GM18907 (cell line): ENCODE results near the gene ECSIT.
A peak's percentile ranks its signal among the peaks of the same experiment; 100 is the strongest.

Experiments
- ATAC-seq: cut with Tn5 transposase; IDR thresholded peaks from one replicate; pipeline ENCODE4 v1.9.1; 2021; ENCODE audit warnings: mild to moderate bottlenecking, moderate library complexity; ENCODE audit not compliant: unreplicated experiment

Gene ECSIT

DNA sequence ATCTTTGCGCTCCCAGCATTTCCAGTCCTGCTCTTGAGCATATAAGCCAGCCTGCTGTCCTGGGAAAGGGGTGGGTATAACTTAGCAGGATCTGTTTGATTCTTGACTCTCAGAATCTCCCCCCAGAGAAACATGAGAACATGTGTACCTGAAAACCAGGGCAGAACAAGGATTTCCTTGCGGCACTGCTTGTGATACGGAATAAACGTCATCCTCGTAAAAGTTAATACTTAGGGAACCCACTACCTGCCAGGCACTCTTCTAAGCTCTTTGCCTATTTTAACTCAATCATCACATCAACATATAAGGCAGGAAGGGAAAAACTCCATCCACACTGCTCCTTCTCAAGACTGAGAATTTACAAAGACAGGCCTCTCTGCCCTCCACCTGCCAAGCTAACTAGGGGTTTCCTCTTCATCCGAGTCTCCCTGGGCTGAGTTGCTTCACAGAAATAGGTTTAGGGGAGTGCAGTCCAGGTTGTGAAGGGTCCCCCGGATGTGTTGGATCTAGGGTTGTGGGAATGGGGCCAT is 24.4 kb downstream of the ECSIT start:
- no peak for ATAC-seq

DNA sequence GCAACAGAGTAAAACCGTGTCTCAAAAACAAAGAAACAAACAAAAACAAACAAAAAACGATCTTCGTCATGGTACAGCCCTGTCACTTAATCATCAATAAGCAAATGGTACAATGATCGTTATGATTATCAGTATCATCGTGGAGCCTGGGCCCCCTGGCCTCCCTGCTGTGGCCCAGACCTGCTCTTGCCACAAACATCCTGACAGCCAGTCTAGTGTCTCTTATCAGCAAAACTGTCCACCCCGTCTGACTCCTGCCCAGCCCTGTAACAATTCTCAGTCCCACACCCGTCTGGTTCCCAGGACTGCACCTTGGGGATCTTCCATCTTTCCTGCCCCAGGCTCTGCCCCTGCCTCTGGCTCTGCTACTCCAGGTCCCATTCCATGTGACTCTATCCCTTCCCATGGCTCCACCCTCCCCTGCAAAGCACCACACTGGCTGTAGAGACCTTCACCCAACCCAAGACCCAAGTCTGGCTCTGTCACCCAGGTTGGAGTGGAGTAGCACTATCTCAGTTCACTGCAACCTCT is 29.0 kb downstream of the ECSIT start:
- no peak for ATAC-seq

DNA sequence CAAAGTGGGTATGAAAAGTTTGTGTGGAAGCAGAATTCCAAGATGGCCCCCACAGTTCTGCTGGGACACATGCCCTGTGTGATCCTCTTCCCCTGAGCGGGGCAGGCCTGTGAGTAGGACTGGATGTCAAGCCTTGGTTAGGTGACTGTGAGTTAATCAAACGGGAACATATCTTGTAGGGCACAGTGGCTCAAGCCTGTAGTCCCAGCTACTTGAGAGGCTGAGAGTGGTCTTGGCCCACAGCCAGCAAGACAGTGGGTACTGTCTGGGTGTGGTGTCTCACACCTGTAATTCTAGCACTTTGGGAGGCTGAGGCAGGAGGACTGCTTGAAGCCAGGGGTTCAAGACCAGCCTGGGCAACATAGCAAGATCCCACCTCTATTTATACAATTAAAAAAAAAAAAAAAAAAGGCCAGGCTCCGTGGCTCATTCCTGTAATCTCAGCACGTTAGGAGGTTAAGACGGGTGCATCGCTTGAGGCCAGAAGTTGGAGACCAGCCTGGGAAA is 29.7 kb downstream of the ECSIT start:
- no peak for ATAC-seq

DNA sequence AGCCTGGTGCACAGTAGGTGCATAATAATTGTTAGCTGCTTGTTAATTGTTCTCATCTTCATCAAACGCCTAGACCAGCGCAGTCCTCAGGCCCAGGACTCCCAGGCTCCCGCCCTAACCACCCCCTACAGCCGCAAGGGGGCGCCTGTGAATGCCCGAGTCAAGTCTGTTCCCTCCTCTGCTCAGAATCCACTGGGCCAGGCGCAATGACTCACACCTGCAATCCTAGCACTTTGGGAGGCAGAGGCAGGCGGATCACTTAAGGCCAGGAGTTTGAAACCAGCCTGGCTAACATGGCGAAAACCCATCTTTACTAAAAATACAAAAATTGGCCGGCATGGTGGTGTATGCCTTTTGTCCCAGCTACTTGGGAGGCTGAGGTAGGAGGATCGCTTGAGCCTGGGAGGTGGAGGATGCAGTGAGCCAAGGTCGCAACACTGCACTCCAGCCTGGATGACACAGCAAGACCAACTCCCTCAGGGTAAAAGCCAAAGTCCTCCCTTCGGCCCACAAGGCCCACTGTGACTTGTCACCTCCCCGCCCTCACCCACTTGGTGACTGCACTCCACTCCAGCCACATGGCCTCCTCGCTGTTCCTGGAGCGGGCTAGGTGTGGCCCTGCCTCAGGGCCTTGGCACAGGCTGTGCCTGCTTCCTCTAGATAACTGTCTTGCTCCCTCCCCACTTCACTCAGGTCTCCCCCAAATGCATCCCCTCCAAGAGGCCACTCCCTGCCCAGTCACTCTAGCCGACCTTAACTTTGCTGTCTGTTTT is 32.4 kb downstream of the ECSIT start:
- no peak for ATAC-seq

DNA sequence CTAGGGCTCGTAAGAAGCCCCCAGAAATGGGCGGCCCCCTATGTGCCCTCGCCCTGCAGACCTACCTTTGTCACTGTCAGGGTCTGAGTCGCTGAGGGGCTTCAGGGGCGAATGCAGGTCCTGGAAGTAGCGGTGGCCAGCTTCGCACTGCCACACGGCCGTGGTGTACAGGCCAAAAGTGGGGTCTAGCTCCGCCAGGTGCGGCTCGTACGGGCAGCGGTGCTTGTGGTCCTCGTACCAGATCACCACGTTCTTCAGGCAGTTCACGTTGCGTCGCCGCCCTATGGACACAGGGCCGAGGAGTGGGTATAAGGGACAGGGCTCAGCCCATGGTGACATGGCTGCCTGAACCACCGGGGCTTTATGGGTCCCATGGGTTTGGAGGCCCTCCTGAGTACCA is 33.0 kb downstream of the ECSIT start:
- no peak for ATAC-seq

DNA sequence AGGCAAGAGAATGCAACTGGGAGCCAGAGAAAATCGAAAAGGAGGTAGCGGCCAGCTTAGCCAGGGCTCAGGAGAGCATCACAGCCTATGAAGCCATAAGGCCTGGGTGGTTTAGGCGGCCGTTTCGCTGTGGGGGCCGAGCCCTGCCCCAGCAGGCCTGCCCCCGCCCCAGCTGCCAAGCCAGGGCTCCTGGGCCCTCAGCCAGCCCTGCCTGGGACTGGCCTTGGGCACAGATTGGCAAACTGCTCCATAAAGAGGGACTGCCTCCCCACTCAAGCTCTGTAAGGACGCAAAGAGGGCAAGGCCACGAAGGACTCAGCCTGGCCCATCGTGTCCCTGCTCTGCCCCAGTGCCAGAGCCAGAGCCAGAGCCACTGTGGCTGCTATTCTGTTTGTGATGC is 33.5 kb downstream of the ECSIT start:
- ATAC-seq: no peak

DNA sequence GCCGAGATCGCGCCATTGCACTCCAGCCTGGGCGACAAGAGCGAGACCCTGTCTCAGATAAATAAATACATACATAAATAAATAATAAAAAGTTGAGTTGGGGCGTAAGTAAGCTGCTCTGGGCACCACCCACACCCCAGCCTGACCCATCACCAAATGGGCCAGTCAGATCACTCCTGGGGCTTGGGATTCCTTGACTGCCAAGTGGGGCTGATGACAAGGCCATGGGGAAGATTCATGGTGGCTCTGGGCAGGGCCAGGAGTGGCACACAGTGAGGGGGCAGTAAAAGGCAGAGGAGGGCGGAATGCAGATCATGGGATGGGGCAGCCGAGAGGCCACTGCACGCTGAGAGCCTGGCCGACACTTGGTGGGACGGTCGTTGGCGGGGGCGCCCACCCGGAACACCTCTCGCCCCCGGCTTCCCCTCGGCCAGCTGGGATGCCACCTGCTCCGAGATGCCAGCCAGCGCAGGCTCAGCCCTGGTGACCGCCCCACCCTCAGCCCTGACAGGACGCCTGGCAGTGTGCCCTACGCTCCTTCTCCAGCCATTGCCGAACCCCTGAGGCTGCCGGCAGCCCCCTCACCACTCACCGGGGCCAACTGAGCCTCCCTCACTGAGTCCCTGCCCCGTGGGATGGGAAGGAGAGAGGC is 34.2 kb downstream of the ECSIT start:
- no peak for ATAC-seq

DNA sequence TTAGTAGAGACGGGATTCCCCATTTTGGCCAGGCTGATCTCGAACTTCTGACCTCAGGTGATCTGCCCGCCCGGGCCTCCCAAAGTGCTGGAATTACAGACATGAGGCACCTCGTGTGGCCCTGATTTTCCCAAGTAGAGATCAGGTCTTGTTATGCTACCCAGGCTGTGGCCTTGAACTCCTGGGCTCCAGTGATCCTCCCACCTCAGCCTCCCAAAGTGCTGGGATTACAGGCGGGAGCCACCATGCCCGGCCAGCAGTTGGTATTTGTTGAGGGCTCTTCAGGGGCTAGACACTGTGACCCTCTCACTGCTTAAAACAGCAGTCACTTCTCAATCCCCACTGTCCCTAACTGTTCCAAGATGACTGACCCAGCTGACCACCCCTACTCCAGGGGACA is 39.6 kb downstream of the ECSIT start:
- ATAC-seq: no peak

DNA sequence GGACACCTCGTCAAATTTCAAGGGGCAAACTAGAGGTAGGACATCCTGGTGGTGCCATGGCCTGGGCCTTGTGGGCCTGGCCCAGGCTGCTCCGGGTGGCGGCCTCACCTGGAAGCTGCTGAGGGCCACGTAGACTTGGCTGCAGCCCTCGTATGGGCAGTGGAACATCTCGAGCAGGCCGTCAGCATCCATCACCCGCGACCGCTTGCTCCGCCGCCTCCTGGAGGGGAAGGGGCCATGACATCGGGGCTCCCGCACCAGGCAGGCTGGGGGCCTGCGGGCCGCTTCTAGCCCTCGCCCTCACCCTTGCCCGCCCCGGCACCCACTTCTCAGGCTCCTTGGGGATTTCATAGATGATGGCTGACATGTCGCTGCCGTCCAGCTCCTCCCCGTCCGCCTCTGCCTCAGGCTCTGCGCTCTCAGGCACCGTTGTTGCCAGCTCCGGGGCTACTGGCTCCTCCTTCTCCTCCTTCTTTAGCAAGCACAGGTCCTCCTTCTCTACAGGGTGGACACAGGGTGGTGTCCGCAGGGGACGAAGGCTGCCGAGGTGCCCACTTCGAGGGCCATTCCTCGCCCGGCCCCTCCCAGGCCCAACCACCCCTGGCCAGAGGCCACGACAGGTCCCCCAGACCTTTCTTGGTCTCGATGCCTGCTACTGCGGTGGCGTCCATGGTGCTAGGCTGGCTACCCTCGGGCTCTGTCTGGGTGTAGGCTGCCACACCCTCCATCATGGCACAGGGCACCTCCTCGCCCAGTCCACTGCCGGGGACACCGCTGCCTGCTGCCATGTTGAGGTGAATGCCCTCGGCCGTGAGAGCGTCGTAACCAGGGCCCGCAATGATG is 42.1 kb downstream of the ECSIT start:
- ATAC-seq: no peak

DNA sequence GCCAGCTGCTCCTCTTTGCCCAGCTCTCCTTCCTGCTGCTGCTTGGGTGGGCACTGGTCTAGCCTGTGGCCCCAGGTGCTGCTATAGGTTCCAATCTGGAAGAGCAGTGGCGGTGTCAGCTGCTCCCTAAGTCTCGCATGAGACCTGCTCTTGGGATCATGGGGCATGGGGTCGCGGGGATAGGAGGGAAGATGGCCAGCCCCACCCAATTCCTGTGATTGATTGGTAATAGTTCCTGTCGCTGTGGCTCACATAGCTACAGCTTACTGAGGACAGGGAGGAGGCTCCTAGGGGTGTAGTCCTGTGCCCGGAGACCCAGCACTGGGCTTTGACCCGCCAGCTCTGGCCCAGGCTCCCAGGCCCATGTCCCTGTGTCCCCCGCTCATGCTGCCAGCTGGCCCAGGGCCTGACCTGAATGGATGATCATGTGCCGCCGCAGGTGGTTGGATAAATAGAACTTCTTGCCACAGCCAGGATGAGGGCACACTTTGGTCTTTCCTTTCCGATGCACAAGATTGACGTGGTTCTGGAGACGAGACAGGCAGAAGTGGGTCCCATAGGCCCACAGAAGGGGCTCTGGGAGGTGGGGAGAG is 43.6 kb downstream of the ECSIT start:
- no peak for ATAC-seq

DNA sequence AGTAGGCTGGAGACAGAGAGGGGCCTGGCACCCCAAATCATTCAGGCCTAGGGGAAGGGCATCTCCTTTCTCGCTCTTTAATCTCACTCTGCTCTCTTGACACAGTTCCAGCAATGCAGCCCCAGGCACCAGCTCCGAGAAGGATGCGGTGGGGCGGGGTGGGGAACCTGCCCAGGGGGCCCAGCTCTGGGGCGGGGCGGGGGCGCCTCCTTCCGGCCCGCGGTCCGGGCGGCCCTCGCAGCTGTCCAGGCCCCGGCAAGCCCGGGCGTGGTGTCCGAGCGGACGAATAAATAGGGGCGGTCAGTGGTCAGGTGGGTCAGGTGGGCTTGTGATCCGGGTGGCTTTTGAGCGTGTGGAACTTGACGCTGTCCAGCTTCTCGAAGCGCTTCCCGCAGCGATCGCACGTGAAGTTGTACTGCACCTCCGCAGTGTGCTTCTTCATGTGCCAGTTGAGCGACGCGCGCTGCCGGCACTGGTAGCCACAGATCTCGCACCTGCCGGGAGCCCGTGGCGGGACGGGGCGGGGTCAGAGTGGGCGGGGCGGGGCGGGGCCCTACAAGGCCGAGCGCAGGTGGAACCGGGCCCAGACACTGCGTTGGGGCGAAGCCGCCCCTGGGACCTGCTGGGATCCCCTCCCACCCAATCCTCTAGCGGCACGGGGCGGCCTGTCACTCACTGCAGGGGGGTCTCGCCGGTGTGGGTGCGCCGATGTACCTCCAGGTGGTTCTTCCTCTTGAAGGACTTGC is 45.4 kb downstream of the ECSIT start:
- no peak for ATAC-seq

DNA sequence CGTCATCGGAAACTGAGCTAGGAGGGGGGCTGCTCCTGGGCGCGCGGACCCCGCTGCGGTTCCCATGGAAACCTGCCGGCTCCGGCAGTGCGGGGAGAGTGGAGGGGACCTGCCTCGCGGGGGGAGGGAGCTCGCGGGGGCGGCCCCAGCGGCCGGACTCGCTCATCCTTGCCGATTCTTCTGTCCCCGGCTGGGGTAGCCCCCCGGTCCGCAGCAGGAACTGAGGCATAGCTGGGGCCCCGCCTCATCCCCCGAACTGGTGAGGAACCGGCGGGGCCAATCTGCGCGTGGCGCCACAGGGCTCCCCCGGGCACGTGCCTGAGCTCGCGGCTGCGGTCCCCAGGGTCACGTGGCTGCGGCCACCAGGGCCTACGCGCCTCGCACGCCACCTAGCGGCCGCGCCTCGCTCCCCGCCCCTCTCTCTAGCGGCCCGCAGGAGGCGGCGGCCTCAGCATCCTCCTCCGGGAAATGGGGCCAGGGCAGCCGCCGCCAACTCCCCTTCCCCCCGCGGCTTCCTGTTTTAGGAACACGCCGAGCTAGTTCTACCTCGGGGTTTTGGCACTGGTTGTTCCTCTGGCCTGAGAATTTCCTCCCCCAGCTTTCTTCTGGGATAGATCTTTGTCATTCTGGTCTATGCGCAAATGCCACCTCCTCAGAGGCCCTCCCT is 46.4 kb downstream of the ECSIT start:
- peak; percentile 62 for ATAC-seq

DNA sequence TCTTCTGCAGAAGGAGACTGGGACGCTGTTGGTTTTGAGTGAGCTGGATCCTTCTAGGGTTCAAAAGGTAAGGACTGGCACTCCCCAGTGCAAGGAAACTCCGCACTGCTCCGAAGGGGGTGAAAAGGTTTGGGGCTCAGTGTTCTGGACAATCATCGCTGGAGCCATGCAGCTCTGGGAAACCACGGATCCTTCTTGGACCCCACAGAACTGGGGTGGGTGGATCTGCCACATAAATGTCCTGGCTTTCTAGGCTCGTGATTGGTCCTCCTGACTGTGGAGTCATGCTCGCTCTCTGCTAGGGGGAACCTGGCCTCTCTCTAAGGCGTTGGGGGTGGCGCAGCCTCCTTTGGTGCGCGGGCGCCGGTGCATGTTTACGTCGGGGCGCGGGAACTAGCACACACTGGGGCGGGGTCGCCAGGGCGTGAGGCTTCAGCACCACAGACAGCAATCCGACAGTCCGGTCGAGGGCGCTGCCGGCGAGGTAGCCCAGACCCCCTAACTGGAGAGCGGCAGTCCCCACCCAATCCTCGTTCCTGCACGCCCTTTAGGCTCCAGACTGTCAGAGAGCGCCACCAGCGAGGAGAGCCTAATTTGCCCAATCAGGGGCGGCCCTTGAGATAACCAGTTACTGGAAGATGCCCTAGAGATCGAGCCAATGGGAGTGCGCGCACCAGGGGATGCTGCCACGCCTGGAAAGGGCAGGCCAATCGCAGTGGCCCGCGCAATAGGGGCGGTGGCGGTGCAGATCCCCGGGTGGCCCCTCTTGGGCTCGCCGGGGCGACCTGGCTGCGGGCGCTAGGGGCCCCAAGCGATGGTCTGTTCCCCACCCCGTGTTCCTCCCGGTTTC is 47.2 kb downstream of the ECSIT start:
- peak; percentile 59 for ATAC-seq

DNA sequence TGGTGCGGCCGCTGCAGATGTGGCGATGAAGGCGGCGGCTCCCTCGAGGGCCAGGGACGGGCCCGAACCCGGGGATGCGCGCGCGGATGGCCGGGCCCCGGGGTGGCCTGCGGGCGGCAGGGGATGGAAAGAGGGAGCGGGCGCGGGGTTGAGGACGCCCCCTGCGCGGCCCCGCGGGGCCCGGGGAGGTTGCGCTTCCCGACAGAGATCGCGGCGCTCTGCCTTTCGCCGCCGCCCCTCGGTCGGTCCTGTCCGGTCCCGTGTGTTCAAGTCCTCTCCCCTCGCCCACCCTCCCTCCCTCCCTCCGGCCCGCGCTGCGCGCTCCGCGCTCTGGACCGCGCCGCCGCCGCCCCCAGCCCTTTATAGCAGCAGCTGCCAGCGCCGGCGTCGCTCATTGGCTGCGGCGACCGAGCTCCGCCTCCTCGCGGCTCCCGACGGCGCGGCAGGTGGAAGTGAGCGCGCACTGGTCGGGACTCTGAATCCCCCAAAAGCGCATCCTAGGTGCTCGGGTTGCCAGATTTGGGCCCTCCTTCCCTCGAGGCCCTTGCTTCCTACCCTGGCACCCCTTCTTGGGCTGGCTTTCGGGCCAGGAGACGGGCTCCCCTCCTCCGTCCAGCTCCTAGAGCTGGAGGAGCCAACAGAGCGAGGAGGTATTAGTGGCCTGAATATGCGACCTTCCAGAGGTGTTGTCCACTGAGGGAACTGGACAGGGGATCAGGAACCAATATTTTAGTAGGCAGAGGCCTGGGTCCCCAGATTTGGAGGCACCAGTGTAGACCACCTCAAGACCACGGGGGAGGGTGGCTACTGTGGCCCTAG is 48.0 kb downstream of the ECSIT start, which contains the start of gene ELAVL3:
ELAVL3 (minus strand) TSS at position 332 of the 819 bp plus-strand sequence. CDS start 438 bp downstream, outside the sequence.
- ATAC-seq: no peak

DNA sequence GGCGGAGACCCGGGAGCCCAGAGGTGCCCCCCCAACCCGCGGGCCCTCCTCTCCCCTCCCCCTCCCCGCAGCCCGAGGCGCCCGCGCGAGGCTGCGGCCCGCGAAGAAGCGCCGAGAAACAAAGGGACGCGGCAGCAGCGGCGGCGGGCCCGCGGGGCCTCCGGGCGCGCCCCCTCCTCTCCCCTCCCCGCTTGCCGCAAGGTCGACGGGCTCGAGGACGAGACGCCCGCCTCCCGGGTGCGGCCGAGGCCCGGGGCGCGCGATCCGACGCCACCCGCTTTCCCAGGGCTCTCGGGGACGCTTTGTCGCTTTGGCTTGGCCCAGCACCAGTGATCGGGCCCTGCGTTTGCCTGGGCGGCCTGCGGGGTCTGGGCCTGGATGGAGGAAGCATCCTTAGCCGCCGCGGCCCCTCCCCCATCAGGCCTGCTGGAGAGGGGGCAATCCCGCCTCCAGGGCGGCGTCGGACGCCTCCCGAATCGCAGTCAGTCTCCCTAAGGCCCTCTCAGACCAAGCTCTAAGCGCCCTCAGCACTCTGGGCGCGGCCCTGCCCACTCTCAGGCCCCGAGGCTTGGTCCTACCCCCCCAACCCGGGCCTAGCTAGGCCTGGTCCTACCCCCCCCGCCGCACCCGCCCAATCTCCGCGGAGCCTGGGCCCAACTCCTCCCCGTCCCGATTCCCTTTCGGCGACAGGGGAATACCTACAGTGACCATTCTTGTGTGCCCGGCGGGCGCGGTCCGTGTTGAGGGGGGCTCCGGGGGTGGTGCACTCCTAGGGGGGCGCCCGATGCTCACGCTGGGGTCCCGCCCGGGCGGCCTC is 48.8 kb downstream of the ECSIT start:
- no peak for ATAC-seq

DNA sequence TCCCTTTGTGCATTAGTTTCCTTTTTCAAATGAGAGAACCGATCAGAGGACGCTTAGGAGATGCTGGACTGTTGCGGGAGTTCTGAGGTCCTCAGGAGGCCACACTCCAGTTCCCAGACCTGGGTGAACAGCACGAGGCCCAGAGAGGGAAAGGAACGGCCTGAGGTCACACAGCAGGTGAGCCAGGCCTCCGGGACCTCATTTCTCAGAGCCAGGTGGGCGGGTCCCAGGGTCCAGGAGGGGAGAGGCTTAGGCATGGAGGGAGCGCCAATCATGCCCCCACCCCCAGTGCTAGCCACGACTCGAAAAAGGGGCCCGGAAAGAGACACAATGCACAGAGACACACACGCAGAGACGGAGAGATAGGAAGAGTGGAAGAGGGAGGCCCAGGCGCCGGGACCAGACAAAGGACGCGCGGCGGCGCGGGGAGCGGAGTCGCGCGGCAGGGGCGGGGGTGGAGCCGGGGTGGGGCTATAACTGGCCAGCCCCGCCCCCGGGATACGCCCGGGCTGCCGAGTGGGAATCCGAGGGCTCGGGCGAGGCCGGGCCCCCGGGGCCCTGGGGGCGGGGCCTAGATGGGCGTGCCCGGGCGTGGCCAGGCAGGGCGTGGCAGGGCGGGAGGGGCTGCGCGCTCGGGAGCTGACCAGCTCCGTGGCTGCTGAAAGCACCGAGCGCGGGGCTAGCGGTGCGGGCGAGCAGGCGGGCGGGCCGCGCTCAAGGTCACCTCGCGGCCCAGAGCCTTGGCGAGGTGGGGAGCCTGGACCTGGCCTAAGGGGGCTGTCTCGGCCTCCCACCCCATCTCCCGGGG is 49.6 kb downstream of the ECSIT start:
- no peak for ATAC-seq
